B cell (primary cell): ENCODE data around the gene CTXND1.

Source experiments
- EZH2 ChIP-seq: IDR thresholded peaks from 2 replicates; pipeline ENCODE4 v1.6.1; 2012; ENCODE audit warnings: borderline replicate concordance, low read depth, mild to moderate bottlenecking, moderate library complexity, low read length; ENCODE audit not compliant: insufficient read depth, poor library complexity, severe bottlenecking
- TF ChIP-seq, protein P1 (sequence below): fragments of 200-600 bp; IDR thresholded peaks from one replicate; pipeline ENCODE4 v1.8.0; 2022; ENCODE audit warnings: antibody characterized with exemption, mild to moderate bottlenecking

GRCh38 chr15:80152896-80153876 lies 98.8 kb downstream of the CTXND1 start, which contains the start of gene FAH:
- TF ChIP-seq, protein P1, sequence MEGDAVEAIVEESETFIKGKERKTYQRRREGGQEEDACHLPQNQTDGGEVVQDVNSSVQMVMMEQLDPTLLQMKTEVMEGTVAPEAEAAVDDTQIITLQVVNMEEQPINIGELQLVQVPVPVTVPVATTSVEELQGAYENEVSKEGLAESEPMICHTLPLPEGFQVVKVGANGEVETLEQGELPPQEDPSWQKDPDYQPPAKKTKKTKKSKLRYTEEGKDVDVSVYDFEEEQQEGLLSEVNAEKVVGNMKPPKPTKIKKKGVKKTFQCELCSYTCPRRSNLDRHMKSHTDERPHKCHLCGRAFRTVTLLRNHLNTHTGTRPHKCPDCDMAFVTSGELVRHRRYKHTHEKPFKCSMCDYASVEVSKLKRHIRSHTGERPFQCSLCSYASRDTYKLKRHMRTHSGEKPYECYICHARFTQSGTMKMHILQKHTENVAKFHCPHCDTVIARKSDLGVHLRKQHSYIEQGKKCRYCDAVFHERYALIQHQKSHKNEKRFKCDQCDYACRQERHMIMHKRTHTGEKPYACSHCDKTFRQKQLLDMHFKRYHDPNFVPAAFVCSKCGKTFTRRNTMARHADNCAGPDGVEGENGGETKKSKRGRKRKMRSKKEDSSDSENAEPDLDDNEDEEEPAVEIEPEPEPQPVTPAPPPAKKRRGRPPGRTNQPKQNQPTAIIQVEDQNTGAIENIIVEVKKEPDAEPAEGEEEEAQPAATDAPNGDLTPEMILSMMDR: no peak
- TF ChIP-seq EZH2: no peak
